Ovary (tissue), 9 donors: ENCODE data around the gene APEX1. TPM values are rescaled to one million over a fixed set of nuclear protein-coding genes. Genes with fewer than 3 reads are reported as not detected.

Source experiments
- DNase-seq, 5 donors: peaks; one replicate each; pipeline ENCODE4 v3.0.0-alpha.2; 2019 to 2020
- H3K27ac ChIP-seq, 2 donors: fragments of 200-600 bp; one replicate each; pipeline versions ENCODE4 v1.5.1 to v1.8.0; 2019 to 2022
- H3K27me3 ChIP-seq: fragments of 200-600 bp; one replicate; pipeline ENCODE4 v1.8.0; 2022
- H3K36me3 ChIP-seq: fragments of 200-600 bp; sonication (generic); one replicate; pipeline ENCODE4 v1.5.1; 2019
- H3K4me1 ChIP-seq: one replicate; pipeline ENCODE4 v1.8.1; 2013; ENCODE audit warnings: mild to moderate bottlenecking, moderate library complexity; ENCODE audit not compliant: insufficient read depth
- H3K4me3 ChIP-seq: fragments of 200-600 bp; sonication (generic); one replicate; pipeline ENCODE4 v1.5.1; 2017
- H3K9me3 ChIP-seq, 2 donors: fragments of 200-600 bp in 1 of 2; sonication (generic) in 1 of 2; one replicate each; pipeline versions ENCODE4 v1.5.1 to v1.8.1; 2013 to 2019; ENCODE audit warnings: mild to moderate bottlenecking in 1 of 2, moderate library complexity in 1 of 2
- EP300 ChIP-seq: sonication (generic); formaldehyde crosslinking; IDR thresholded peaks from one replicate; pipeline ENCODE4 v1.6.1; 2017; ENCODE audit warnings: antibody characterized with exemption
- POLR2A ChIP-seq: fragments of 450-650 bp; IDR thresholded peaks from one replicate; pipeline ENCODE4 v1.6.1; 2017; ENCODE audit warnings: antibody characterized with exemption, mild to moderate bottlenecking, moderate library complexity
- WGBS, 3 donors: extraction: QIAGEN DNeasy Blood & Tissue Kit in 1 of 3; methylation state at CpG; one replicate each; pipeline versions ENCODE4 v1.1.5 to v1.1.7; 2013 to 2017; 5-methylcytosine and 5-hydroxymethylcytosine counted together
- intact Hi-C, 4 donors: fragments of 100-400 bp; cut with DNase I; formaldehyde crosslinking; loops; one replicate each; pipeline versions ENCODE4 v1.11.0 to v1.15.1; 2022 to 2023
- polyA plus RNA-seq, 2 donors: library from polyadenylated mRNA; stranded (reverse); fragments of 200-250 nt in 1 of 2; fragments of 350-450 nt in 1 of 2; fragmentation: Illumina TruSeq in 1 of 2; extraction: RNeasy Lipid Tissue Mini Kit (QIAGEN cat#74804) in 1 of 2; gene quantifications; one replicate each; pipeline ENCODE4 v1.2.3, GENCODE V29; 2013 to 2014
- total RNA-seq, 7 donors: library from RNA; depleted of rRNA in 2 of 7; stranded (reverse); fragments of >200 nt in 2 of 7; fragmentation: NEBNext Ultra II Directional in 3 of 7; extraction: Animal tissue kit (Norgen Biotek cat#: 25700) in 3 of 7; gene quantifications; one replicate each; pipeline versions ENCODE4 v1.1.0 to v1.2.4, GENCODE V29; 2016 to 2023
- TF ChIP-seq, protein P1 (sequence below), 3 donors: fragments of 450-650 bp in 2 of 3; fragments of 200-600 bp in 1 of 3; IDR thresholded peaks; one replicate each; pipeline versions ENCODE4 v1.5.1 to v1.8.0; 2016 to 2022; ENCODE audit warnings: antibody characterized with exemption in 3 of 3, mild to moderate bottlenecking in 1 of 3
- donor health status: DM: no; HTN: no; CAD: no; lungs with moderate emphysema.
- donor health status: DM: no; HTN: no; CAD: no.
- donor health status: Bipolar disorder and iron deficiency.
- donor health status: DM: yes; HTN: yes; CAD: no.
- donor health status: DM: no; HTN: no; CAD: no.
- donor health status: DM: yes; HTN: yes; CAD: no.

The APEX1 gene
- total and polyA plus RNA-seq, 9 donors: 141 to 292 (median 170) TPM

DNA sequence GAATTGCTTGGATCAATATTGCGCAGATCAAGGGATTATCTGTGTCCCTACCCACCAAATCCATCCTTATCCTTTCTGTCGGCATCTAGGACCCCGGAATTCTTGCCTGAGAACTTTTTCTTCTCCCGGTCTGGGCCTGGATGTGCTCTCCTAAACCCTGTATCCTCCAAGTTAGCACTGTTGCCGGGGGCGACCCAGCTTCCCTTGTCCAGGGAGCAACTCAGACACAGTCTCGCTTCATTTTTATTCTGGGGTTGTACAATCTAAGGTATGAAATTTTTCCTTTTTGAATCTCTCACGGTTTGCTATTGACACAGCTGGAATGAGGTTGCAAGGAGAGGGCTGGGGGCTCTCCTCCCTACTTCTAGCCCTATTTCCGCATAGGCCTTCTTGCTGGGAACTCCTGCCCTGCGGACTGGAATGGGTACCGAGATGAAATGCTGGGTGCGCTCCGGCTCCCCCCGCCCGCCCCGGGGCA is 13.8 kb downstream of the APEX1 start:
- Histone ChIP-seq H3K4me3 (peak overlapping the region; percentile 74), H3K4me1 (peaks cover 2% of the 10 kb centered on the region), H3K27me3 (no peaks in the 10 kb centered on the region), H3K27ac (no peak overlapping the region), H3K9me3 (no peaks in the 10 kb centered on the region), H3K36me3 (no peaks in the 10 kb centered on the region)
- peak in 2 of 5 donors; percentile 20 to 39 for DNase-seq
- 24 to 28% (median 26%) methylated on average over 16 of the region's 16 CpGs for WGBS, 3 donors
- TF ChIP-seq, protein P1, sequence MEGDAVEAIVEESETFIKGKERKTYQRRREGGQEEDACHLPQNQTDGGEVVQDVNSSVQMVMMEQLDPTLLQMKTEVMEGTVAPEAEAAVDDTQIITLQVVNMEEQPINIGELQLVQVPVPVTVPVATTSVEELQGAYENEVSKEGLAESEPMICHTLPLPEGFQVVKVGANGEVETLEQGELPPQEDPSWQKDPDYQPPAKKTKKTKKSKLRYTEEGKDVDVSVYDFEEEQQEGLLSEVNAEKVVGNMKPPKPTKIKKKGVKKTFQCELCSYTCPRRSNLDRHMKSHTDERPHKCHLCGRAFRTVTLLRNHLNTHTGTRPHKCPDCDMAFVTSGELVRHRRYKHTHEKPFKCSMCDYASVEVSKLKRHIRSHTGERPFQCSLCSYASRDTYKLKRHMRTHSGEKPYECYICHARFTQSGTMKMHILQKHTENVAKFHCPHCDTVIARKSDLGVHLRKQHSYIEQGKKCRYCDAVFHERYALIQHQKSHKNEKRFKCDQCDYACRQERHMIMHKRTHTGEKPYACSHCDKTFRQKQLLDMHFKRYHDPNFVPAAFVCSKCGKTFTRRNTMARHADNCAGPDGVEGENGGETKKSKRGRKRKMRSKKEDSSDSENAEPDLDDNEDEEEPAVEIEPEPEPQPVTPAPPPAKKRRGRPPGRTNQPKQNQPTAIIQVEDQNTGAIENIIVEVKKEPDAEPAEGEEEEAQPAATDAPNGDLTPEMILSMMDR (IDR thresholded peaks at IDR 0.05): no peak
- no peak for TF ChIP-seq EP300
- TF ChIP-seq POLR2A: no peak
- intact Hi-C loops: no loop called here

DNA sequence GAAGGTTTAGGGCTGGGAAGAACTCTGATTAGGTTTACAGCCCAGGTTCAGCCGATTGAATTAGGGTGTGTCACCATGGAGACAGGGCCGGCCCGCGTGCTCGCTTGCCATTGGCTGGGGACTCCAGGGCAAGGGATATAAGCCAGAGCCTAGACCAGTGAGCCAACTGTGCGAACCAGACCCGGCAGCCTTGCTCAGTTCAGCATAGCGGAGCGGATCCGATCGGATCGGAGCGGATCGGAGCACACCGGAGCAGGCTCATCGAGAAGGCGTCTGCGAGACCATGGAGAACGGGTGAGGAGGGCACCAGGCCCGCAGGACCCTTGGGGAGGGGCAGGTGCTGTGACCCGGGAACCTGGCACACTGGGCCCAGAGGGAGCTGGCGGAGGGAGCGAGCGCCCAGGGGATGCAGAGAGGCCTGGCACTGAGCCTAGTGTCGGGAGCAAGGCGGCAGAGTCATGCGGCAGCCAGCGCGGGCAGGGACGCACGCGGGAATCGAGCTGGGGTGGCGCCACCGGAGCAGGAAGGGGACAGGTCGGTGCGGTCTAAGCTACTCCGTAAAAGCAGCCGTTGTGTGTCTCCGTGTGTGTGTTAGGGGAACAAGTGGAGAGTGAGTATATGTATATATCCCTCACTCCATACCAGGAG is 14.3 kb downstream of the APEX1 start, which contains the start of gene PNP:
Gene PNP (plus strand): TSS at position 165 of the 648 bp plus-strand sequence. CDS start 119 bp downstream, at position 284.
- peak within 1 kb of the TSS; percentile 74 for H3K4me3 ChIP-seq
- no peaks in the 10 kb centered on the region for H3K9me3 ChIP-seq
- TF ChIP-seq EP300 (no peak), POLR2A (peak; percentile 72)
- TF ChIP-seq, protein P1 (IDR thresholded peaks at IDR 0.05): no peak
- peak; percentile 73 to 86 (median 81) for DNase-seq
- H3K4me1 ChIP-seq: peaks cover 2% of the 10 kb centered on the region
- intact Hi-C loops: no loop called here
- WGBS, 3 donors: 0 to 1% (median 1%) methylated on average over 40 of the region's 40 CpGs
- no peaks in the 10 kb centered on the region for H3K36me3 ChIP-seq
- H3K27me3 ChIP-seq: no peaks in the 10 kb centered on the region
- peak within 1 kb of the TSS in 1 of 2 donors; percentile 58 for H3K27ac ChIP-seq

DNA sequence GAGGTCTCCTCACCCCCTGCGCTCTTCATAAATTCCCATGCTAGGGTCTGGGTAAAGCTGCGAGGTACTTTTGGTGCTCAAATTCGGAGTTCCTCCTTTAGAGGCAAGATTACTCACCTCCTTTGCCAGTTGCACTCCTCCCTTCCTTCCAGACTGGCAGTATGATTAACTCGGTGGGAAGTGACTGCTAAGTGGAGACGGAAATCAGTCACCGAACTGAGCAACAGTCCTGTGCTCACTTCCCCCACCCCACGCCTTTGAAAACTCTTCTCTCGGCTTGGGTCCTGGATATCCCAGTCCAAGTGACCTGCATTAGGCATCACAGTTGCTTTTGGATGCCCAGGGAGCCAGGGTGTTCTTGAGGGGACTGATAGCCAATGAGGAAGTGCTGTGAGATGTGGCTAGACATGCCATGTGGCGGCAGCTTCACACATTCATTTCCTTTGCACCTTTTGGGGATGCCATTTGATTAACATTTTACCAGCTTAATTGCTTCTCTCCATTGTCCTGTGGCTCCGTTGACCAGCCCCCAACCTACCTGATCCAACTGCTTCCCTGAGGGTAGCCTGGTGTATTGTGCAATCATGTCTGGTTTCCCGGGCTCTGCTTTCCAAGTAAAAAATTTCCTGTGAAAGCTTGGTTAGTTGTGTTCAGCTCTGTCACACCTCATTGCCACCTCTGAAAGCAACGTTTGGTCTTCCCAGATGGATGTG is 15.0 kb downstream of the APEX1 start:
- peak in 1 of 5 donors; percentile 33 for DNase-seq
- Histone ChIP-seq H3K4me3 (peak overlapping the region; percentile 74), H3K9me3 (no peaks in the 10 kb centered on the region), H3K36me3 (no peaks in the 10 kb centered on the region), H3K27ac (peak overlapping the region in 1 of 2 donors; percentile 58), H3K4me1 (peaks cover 2% of the 10 kb centered on the region), H3K27me3 (no peaks in the 10 kb centered on the region)
- WGBS, 3 donors: 4 to 6% (median 5%) methylated on average over 12 of the region's 12 CpGs
- intact Hi-C loops: no loop called here
- TF ChIP-seq EP300 (no peak), POLR2A (no peak)
- TF ChIP-seq, protein P1 (IDR thresholded peaks at IDR 0.05): no peak

DNA sequence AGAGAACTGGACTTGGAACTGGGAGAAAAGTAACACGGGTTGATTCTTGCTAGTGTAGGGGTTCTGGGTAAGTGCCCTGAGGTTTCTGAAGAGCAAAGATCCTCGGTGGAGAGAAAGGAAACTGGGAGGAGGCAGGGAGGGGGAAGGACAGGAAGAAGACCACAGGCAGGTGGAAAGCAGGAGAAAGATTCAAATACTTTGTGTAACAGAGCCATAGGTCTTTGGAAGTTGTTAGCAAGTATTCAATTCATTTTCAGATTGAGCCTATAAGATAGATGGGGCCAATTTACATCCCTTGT is 15.5 kb downstream of the APEX1 start:
- Histone ChIP-seq H3K27me3 (no peaks in the 10 kb centered on the region), H3K4me3 (no peak overlapping the region), H3K36me3 (no peaks in the 10 kb centered on the region), H3K9me3 (no peaks in the 10 kb centered on the region), H3K4me1 (peaks cover 2% of the 10 kb centered on the region), H3K27ac (no peak overlapping the region)
- no peak for DNase-seq
- TF ChIP-seq EP300 (no peak), POLR2A (no peak)
- TF ChIP-seq, protein P1 (IDR thresholded peaks at IDR 0.05): no peak
- intact Hi-C loops: no loop called here
- 4 to 6% (median 5%) methylated on average over 2 of the region's 2 CpGs for WGBS, 3 donors
